Activated B cell treated with CpG ODN at 0.5 μM for 24 hours (primary cell): Measurements from ENCODE around the gene NELFA. TPM values are rescaled to one million over a fixed set of nuclear protein-coding genes. Genes with fewer than 3 reads are reported as not detected.

Experiments used
- ATAC-seq: fragments of 200-7000 bp; cut with Tn5 transposase; one replicate; pipeline ENCODE4 v1.10.0; 2021; ENCODE audit warnings: low read depth, mild to moderate bottlenecking, moderate library complexity
- CTCF ChIA-PET: fragments of 350-600 bp; sonication (Branson Sonifier 250); formaldehyde crosslinking; loops from one replicate; lab custom pipeline; 2021; ENCODE audit warnings: antibody characterized with exemption; lab: Charles Lee
- POLR2A ChIA-PET: fragments of 350-600 bp; sonication (Branson Sonifier 250); formaldehyde crosslinking; loops from one replicate; lab custom pipeline; 2021; ENCODE audit warnings: antibody characterized with exemption; lab: Charles Lee
- DNase-seq: peaks from one replicate; pipeline ENCODE4 v3.0.0; 2022
- H3K27ac Mint-ChIP-seq: one replicate; pipeline ENCODE4 v1.8.0; 2020; ENCODE audit warnings: mixed read lengths
- H3K27me3 Mint-ChIP-seq: one replicate; pipeline ENCODE4 v1.8.0; 2021; ENCODE audit warnings: mixed read lengths
- H3K36me3 Mint-ChIP-seq: one replicate; pipeline ENCODE4 v1.8.0; 2021; ENCODE audit warnings: low read depth, mixed read lengths
- H3K4me1 Mint-ChIP-seq: one replicate; pipeline ENCODE4 v1.8.0; 2021; ENCODE audit warnings: mixed read lengths
- H3K4me3 Mint-ChIP-seq: one replicate; pipeline ENCODE4 v1.8.0; 2020; ENCODE audit warnings: mild to moderate bottlenecking, mixed read lengths
- H3K9me3 Mint-ChIP-seq: one replicate; pipeline ENCODE4 v1.8.0; 2020; ENCODE audit warnings: mixed read lengths
- intact Hi-C: fragments of 100-400 bp; cut with micrococcal nuclease; formaldehyde crosslinking; loops from one replicate; pipeline ENCODE4 v1.15.1; 2024
- total RNA-seq: library from RNA; stranded (reverse); gene quantifications from 2 replicates; pipeline ENCODE4 v1.2.3, GENCODE V29; 2022
- TF ChIP-seq, protein P1 (sequence below): fragments of 200-600 bp; IDR thresholded peaks from one replicate; pipeline ENCODE4 v1.8.0; 2022; ENCODE audit warnings: antibody characterized with exemption, mild to moderate bottlenecking

NELFA gene
- total RNA-seq, 1 donor from 2014 or later, result 49.9 TPM

DNA sequence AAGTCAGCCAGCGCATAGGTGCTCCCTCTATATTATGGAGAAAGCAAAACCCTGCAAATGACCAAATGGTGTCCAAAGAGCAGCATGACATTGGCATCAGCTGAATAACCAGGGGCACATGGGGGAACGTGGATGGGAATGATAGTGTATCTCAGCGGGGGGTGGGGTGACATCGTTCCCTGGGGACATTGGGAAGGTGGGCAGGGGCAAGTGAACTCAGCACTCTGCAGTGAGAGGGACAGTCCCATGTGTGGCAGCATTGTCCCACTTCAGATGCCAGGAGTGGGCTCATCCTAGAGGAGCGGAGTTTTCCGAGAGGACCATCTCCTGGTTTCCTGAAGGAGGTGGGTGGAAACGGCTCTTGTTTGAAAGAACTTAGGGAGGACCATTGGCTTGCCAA, 64.8 kb downstream of the NELFA start:
- Mint-ChIP-seq H3K4me3 (no peak overlapping the region), H3K9me3 (no peaks in the 10 kb centered on the region), H3K27me3 (no peaks in the 10 kb centered on the region), H3K36me3 (peaks cover 43% of the 10 kb centered on the region), H3K4me1 (no peaks in the 10 kb centered on the region), H3K27ac (no peak overlapping the region)
- TF ChIP-seq, protein P1, sequence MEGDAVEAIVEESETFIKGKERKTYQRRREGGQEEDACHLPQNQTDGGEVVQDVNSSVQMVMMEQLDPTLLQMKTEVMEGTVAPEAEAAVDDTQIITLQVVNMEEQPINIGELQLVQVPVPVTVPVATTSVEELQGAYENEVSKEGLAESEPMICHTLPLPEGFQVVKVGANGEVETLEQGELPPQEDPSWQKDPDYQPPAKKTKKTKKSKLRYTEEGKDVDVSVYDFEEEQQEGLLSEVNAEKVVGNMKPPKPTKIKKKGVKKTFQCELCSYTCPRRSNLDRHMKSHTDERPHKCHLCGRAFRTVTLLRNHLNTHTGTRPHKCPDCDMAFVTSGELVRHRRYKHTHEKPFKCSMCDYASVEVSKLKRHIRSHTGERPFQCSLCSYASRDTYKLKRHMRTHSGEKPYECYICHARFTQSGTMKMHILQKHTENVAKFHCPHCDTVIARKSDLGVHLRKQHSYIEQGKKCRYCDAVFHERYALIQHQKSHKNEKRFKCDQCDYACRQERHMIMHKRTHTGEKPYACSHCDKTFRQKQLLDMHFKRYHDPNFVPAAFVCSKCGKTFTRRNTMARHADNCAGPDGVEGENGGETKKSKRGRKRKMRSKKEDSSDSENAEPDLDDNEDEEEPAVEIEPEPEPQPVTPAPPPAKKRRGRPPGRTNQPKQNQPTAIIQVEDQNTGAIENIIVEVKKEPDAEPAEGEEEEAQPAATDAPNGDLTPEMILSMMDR, result no peak
- no peak for ATAC-seq
- CTCF ChIA-PET, result no interaction called here
- intact Hi-C loops, result no loop called here
- no peak for DNase-seq
- POLR2A ChIA-PET, result no interaction called here

- POLR2A ChIA-PET, result no interaction called here
- ATAC-seq (no peak), DNase-seq (no peak)
- Mint-ChIP-seq H3K36me3 (peaks cover 46% of the 10 kb centered on the region), H3K4me1 (no peaks in the 10 kb centered on the region), H3K4me3 (no peak overlapping the region), H3K27ac (no peak overlapping the region), H3K9me3 (no peaks in the 10 kb centered on the region), H3K27me3 (no peaks in the 10 kb centered on the region)
- TF ChIP-seq, protein P1, result no peak
- intact Hi-C loops, result no loop called here
- CTCF ChIA-PET, result no interaction called here
These were observed 68.2 kb downstream of the NELFA start for GRCh38 chr4:1940566-1940965.

GRCh38 chr4:1939664-1940509, 68.9 kb downstream of the NELFA start:
- CTCF ChIA-PET, result no interaction called here

GRCh38 chr4:1938027-1938426, 70.7 kb downstream of the NELFA start:
- ATAC-seq, result no peak
- intact Hi-C loops, result no loop called here

More at GRCh38 chr4:1939664-1940509, 68.9 kb downstream of the NELFA start:
- POLR2A ChIA-PET, result no interaction called here
- DNase-seq (no peak), ATAC-seq (no peak)
- no peaks in the 10 kb centered on the region for H3K27me3 Mint-ChIP-seq
- TF ChIP-seq, protein P1, result no peak
- no peak overlapping the region for H3K4me3 Mint-ChIP-seq
- H3K4me1 Mint-ChIP-seq, result no peaks in the 10 kb centered on the region
- H3K36me3 Mint-ChIP-seq, result peaks cover 45% of the 10 kb centered on the region
- H3K9me3 Mint-ChIP-seq, result no peaks in the 10 kb centered on the region
- H3K27ac Mint-ChIP-seq, result no peak overlapping the region
- intact Hi-C loops, result no loop called here

GRCh38 chr4:1937550-1937949, 71.2 kb downstream of the NELFA start:
- intact Hi-C loops, result no loop called here
- TF ChIP-seq, protein P1, result no peak
- H3K36me3 Mint-ChIP-seq, result peaks cover 41% of the 10 kb centered on the region
- no peak overlapping the region for H3K27ac Mint-ChIP-seq
- ATAC-seq (no peak), DNase-seq (no peak)
- no peaks in the 10 kb centered on the region for H3K9me3 Mint-ChIP-seq
- no peak overlapping the region for H3K4me3 Mint-ChIP-seq
- ChIA-PET POLR2A (no interaction called here), CTCF (no interaction called here)
- H3K4me1 Mint-ChIP-seq, result no peaks in the 10 kb centered on the region
- H3K27me3 Mint-ChIP-seq, result no peaks in the 10 kb centered on the region

More at GRCh38 chr4:1938027-1938426, 70.7 kb downstream of the NELFA start:
- ChIA-PET CTCF (no interaction called here), POLR2A (no interaction called here)
- Mint-ChIP-seq H3K36me3 (peaks cover 43% of the 10 kb centered on the region), H3K4me3 (no peak overlapping the region), H3K4me1 (no peaks in the 10 kb centered on the region), H3K9me3 (no peaks in the 10 kb centered on the region), H3K27ac (no peak overlapping the region), H3K27me3 (no peaks in the 10 kb centered on the region)
- no peak for DNase-seq
- TF ChIP-seq, protein P1, result no peak
